GM21717 (cell line): ENCODE results near the gene WRAP73.

Source experiments
- ATAC-seq: cut with Tn5 transposase; IDR thresholded peaks from one replicate; pipeline ENCODE4 v1.9.1; 2021; ENCODE audit warnings: mild to moderate bottlenecking, moderate library complexity; ENCODE audit not compliant: unreplicated experiment

WRAP73 gene

DNA sequence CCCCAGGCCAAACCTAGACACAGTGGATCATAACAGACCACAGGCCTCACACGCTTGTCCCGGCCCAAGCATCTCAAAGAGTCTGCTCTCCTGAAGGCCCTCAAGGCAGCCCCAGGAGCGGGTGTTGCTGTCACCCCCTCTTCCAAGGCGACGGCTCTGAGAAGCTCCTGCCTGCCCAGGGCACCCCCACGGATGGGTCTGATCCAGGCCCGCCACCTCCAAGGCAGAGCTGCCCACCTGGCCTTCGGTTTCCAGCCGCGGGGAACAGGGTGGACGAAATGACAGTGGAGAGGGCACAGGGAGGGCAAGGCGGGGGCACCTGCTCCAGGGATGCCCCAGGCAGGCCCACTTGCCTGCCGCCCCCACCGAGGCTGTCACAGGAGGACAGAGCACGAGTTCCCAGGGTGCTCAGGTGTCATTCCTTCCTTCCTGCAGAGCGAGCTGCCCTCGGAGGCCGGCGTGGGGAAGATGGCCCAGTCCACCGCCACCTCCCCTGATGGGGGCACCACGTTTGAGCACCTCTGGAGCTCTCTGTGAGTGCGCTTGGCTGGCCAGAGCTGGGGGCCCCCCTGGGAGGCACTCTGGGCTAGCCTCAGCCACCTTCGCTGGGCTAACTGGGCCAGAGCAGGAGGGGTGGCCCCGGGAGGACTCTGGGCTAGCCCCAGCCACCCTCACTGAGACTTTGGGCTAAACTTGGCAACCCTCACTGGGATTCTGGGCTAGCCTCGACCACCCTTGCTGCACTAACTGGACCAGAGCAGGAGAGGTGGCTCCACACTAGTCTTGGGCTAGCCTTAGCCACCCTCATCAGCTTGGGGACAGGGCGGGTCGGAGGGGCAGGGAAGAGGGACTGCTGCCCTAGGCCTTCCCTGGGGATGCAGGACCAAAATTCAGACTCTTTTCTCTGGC is 32.2 kb upstream of the WRAP73 start:
- no peak for ATAC-seq

GRCh38 chr1:3681231-3681897 is 31.5 kb upstream of the WRAP73 start:
- ATAC-seq: no peak

DNA sequence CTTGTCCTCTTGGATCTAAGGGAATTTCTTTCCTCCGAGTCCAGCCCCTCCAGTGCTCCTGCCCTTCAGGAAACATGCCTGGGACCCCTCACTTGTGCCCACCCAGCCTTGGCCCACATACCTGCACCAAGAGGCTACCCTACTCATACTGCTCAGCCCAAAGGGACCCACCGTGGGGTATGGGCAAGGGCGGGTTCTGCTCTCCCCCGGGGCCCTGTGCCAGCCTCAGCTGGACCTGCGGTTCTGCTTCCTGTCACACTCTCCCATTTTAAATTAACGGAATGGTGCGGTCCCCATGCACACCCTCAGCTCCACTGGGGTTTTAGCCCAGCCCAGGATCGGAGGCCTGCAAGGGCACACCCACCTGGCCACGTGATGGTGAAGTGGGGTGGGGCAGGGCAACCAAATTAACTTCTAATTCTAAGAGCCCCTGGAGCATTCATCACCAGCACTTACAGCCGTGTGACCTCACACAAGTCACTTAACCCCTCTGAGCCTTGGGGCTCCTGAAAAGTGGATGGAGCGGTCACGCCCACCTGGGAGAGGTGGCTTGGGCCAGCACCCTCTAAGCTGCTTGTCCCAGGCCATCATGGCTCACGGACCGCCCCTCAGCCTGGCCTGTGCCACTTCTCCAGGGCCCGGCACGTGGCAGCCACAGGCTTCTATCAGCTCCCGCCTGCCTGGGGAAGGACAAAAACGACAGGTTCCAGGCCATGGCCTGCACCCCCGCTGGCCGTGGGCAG is 30.8 kb upstream of the WRAP73 start:
- no peak for ATAC-seq

- no peak for ATAC-seq
Observed at GRCh38 chr1:3679799-3680453, 30.0 kb upstream of the WRAP73 start.

- no peak for ATAC-seq
Observed at GRCh38 chr1:3679098-3679555, 29.2 kb upstream of the WRAP73 start.

GRCh38 chr1:3678361-3679097 is 28.6 kb upstream of the WRAP73 start:
- ATAC-seq: no peak

- ATAC-seq: peak; percentile 0
Observed at GRCh38 chr1:3677484-3677883, 27.6 kb upstream of the WRAP73 start.

- peak; percentile 61 for ATAC-seq
Observed at GRCh38 chr1:3676581-3677470, 26.9 kb upstream of the WRAP73 start.

DNA sequence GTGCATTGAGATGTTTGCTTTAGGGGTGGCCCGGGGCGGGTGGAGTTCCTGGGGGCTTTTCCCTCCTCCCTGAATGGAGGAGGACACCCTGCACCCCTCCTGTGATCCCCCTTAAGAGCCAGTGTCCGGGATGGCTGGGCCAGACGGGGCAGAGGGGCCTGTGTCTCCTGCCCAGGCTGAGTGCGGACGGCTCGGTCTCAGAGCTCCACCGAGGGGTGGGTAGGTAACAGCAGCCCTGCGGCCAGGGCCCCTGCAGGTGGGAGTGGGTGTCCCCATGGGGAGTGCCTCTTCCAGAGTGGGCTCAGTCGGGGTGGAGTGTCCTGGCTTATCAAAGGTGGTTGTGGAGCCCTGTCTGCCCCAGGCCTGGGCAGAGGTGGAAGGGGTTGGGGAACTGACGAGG is 25.5 kb upstream of the WRAP73 start:
- ATAC-seq: no peak

GRCh38 chr1:3674100-3675094 is 24.5 kb upstream of the WRAP73 start:
- no peak for ATAC-seq

DNA sequence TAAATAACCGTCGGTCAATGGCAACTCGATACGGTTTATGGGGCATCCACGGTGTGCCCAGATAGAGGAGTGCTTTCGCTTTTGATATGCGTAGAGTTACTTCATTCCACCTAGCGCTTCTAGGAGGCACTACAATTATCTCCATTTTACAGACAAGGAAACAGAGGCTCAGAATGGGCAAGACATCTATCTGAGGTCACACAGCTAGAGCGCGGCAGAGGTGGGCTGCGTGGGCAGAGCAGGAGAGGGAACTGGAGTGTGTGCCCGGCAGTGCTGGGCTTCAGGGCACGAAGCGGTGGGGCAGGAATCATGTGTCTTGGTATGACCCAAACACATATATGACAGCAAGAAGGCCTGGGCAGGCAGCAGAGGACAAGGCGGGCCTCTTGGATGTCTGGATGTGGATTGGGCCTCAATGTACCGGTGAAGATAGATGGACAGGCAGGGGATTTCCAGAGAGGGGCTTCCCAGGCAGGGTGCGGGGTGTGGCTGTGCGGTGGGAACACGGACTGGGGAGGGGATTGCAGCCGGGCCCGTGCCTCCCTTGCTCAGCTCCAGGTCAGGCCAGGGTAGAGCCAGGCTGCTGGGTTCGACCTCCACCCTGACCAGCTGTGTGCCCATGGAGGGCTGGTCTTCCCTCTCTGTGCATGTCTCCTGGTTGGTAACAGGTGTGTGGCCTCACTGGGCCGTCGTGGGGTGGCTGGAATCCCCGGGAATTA is 23.6 kb upstream of the WRAP73 start:
- ATAC-seq: no peak

- no peak for ATAC-seq
Observed at GRCh38 chr1:3672971-3673361, 23.1 kb upstream of the WRAP73 start.

DNA sequence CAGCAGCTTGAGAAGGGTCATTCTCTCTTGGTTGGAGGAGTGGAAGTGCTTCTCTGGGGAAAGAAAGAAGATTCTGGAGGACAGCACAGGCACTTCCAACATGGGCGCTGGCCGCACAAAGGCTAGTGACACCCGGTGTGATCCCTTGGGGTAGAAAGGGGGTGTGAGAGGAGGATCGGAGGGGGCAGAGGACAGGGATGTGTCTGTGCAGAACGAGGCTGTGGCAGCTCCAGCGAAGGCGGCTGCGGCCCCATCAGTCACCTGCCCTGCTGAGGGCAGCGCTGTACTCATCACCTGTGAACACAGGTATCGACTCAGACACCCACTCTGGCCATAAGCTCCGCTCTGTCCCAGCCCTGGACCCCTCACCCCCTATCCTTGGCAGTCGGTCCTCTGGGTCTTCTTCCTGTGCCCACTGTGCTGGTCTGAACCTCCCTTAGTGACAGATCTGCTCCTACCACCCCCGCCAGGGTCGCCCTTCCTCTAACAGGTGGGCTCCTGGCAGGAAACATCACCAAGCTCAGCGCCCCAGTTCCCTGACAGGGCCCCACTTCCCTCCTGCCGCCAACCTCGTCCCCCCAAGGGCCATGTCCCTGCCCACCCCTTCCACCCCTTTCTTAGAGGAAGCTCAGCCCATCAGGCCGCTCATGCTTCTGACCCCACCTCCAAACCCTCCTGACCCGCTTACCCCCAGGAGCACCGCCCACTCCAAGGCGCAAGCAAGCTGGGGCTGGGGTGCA is 22.5 kb upstream of the WRAP73 start:
- ATAC-seq: no peak

- no peak for ATAC-seq
Observed at GRCh38 chr1:3671371-3672180, 21.7 kb upstream of the WRAP73 start.

GRCh38 chr1:3670823-3671265 is 20.9 kb upstream of the WRAP73 start:
- ATAC-seq: no peak

DNA sequence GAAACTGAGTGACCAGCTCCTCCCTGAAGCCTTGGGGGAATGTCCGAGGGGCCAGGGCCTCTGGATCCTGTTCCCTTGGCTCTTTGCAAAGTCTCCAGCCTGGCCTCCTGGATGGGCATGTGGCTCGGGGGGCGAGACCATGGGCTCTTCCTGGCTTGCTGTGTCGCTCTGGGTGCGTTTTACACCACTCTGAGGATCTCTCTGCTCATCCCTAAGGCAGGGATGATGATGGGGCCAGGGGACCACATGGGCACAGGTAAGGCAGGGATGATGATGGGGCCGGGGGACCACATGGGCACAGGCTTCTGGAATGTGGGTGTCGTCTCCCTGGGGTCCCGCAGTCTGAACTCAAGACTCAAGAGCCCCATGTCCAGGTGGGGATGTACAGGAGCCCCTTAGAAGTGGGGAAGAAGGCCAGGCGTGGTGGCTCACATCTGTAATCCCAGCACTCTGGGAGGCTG is 20.1 kb upstream of the WRAP73 start:
- ATAC-seq: no peak
